K562 (cell line): ENCODE measurements around the gene METTL23. TPM values are rescaled to one million over a fixed set of nuclear protein-coding genes. Genes with fewer than 3 reads are reported as not detected.

Experiments used
- ATAC-seq: fragments of 200-7000 bp; cut with Tn5 transposase; 3 replicates; pipeline ENCODE4 v1.9.1; 2020; ENCODE audit warnings: moderate library complexity
- BruUV-seq: library from RNA; stranded (reverse); fragments of 400-500 nt; replicated peaks from 2 replicates; lab custom pipeline; 2021; lab: Mats Ljungman, UMichigan
- CTCF ChIA-PET: fragments of 300-600 bp; formaldehyde crosslinking; extraction: SDS; loops from one replicate; lab custom pipeline; 2021; ENCODE audit warnings: low intra/inter-chr PET ratio; lab: Yijun Ruan, JAX
- POLR2A ChIA-PET: fragments of 300-600, 350-650 bp; sonication (Branson Sonifier 250); formaldehyde crosslinking; extraction: SDS; loops from one replicate; lab custom pipeline; 2021; ENCODE audit warnings: antibody characterized with exemption, inconsistent platforms; lab: Yijun Ruan, JAX
- DNase-seq, 4 experiments: peaks; one replicate each; pipeline versions ENCODE4 v3.0.0 to v3.0.0-alpha.2; 2011 to 2018; ENCODE audit warnings: low spot score in 3 of 4, mixed read lengths in 3 of 4; ENCODE audit errors: extremely low read depth in 1 of 4
- FAIRE-seq: peaks from 2 replicates; lab custom pipeline; 2011; peaks lifted over from hg19 to GRCh38; lab: Jason Lieb, UNC
- H2AFZ ChIP-seq: 2 replicates; pipeline ENCODE4 v1.6.0; 2011; ENCODE audit warnings: low read depth, low read length, control low read depth, inconsistent platforms
- H3K27ac ChIP-seq: fragments of 200-600 bp; 3 replicates; pipeline ENCODE4 v1.8.0; 2011; ENCODE audit warnings: low read depth, mild to moderate bottlenecking, control low read depth, inconsistent platforms, low read length, moderate library complexity, mixed read lengths; ENCODE audit errors: extremely low read depth
- H3K27me3 ChIP-seq, 2 experiments: fragments of 300-600 bp in 1 of 2; 2 replicates in 1 of 2; 3 replicates in 1 of 2; pipeline versions ENCODE4 v1.6.0 to v1.8.0; 2011; ENCODE audit warnings: inconsistent platforms in 2 of 2, low read length in 2 of 2, mild to moderate bottlenecking in 1 of 2, mixed read lengths in 1 of 2, moderate library complexity in 1 of 2; ENCODE audit not compliant: control insufficient read depth in 2 of 2, insufficient read depth in 2 of 2
- H3K36me3 ChIP-seq: fragments of 300-600 bp; 3 replicates; pipeline ENCODE4 v1.8.0; 2011; ENCODE audit warnings: mild to moderate bottlenecking, low read length, inconsistent platforms; ENCODE audit not compliant: control insufficient read depth, insufficient read depth
- H3K4me1 ChIP-seq, 2 experiments: fragments of 200-600 bp in 1 of 2; replicated peaks in 1 of 2; 2 replicates in 1 of 2; 3 replicates in 1 of 2; pipeline versions ENCODE4 v1.5.1 to v1.8.0; 2011; ENCODE audit warnings: inconsistent platforms in 2 of 2, low read length in 2 of 2, mild to moderate bottlenecking in 1 of 2, mixed read lengths in 1 of 2, moderate library complexity in 1 of 2; ENCODE audit not compliant: control insufficient read depth in 2 of 2, insufficient read depth in 2 of 2
- H3K4me2 ChIP-seq: 2 replicates; pipeline ENCODE4 v1.6.1; 2011; ENCODE audit warnings: low read length, control low read depth, inconsistent platforms, mixed read lengths; ENCODE audit not compliant: insufficient read depth
- H3K4me3 ChIP-seq: fragments of 200-600 bp; sonication (generic), shearing (Covaris generic); 2 replicates; pipeline ENCODE4 v1.5.1; 2016; ENCODE audit warnings: control low read depth, inconsistent platforms
- H3K79me2 ChIP-seq: fragments of 200-600 bp; 3 replicates; pipeline ENCODE4 v1.8.0; 2011; ENCODE audit warnings: low read length, inconsistent platforms; ENCODE audit not compliant: control insufficient read depth, insufficient read depth
- H3K9ac ChIP-seq, 2 experiments: 2 replicates each; pipeline versions ENCODE4 v1.6.0 to v1.6.1; 2011; ENCODE audit warnings: low read depth in 2 of 2, low read length in 2 of 2, control low read depth in 1 of 2, inconsistent platforms in 1 of 2, mild to moderate bottlenecking in 1 of 2, mixed read lengths in 1 of 2; ENCODE audit not compliant: insufficient read depth in 1 of 2
- H3K9me1 ChIP-seq: one replicate; pipeline ENCODE4 v1.6.0; 2011; ENCODE audit warnings: inconsistent platforms, mild to moderate bottlenecking, low read length, moderate library complexity; ENCODE audit not compliant: control insufficient read depth, insufficient read depth
- H3K9me3 ChIP-seq: replicated peaks from 2 replicates; pipeline ENCODE4 v1.5.1; 2011; ENCODE audit warnings: low read depth, low read length, inconsistent platforms; ENCODE audit not compliant: control insufficient read depth, insufficient read depth
- H4K20me1 ChIP-seq: replicated peaks from 2 replicates; pipeline ENCODE4 v1.6.1; 2011; ENCODE audit warnings: low read length, inconsistent platforms, mixed read lengths; ENCODE audit not compliant: control insufficient read depth, insufficient read depth
- BCL6 ChIP-seq: fragments of 250-450 bp; sonication (Bioruptor Pico); IDR thresholded peaks from 2 replicates; pipeline ENCODE4 v1.4.0; 2020
- CEBPB ChIP-seq: fragments of 450-650 bp; IDR thresholded peaks from 2 replicates; pipeline ENCODE4 v1.6.1; 2016; ENCODE audit warnings: missing genetic modification characterization, missing compliant biosample characterization
- GTF2E2 ChIP-seq: fragments of 200-800 bp; sonication (Bioruptor generic); IDR thresholded peaks from 2 replicates; pipeline ENCODE4 v1.6.1; 2016; ENCODE audit warnings: missing genetic modification characterization, missing compliant biosample characterization
- HEY1 ChIP-seq: fragments of 250-450 bp; sonication (Bioruptor Pico); IDR thresholded peaks from 2 replicates; pipeline ENCODE4 v1.5.0; 2020; ENCODE audit warnings: mild to moderate bottlenecking, moderate library complexity, borderline replicate concordance
- ILF3 ChIP-seq: fragments of 450-650 bp; IDR thresholded peaks from 2 replicates; pipeline ENCODE4 v1.6.1; 2018; ENCODE audit warnings: antibody characterized with exemption, mild to moderate bottlenecking, moderate library complexity, borderline replicate concordance
- KAT2B ChIP-seq: IDR thresholded peaks from one replicate; pipeline ENCODE4 v1.6.1; 2012; ENCODE audit warnings: low read depth, mild to moderate bottlenecking, control low read depth, inconsistent platforms, low read length, moderate library complexity
- KDM2B ChIP-seq: fragments of 250-450 bp; sonication (Bioruptor Pico); IDR thresholded peaks from 2 replicates; pipeline ENCODE4 v1.8.0; 2021; ENCODE audit warnings: mild to moderate bottlenecking, moderate library complexity
- KDM5B ChIP-seq: fragments of 200-600 bp; sonication (generic); IDR thresholded peaks from 2 replicates; pipeline ENCODE4 v1.6.1; 2012; ENCODE audit warnings: low read depth, mild to moderate bottlenecking, moderate library complexity, low read length, control low read depth, inconsistent platforms; ENCODE audit not compliant: insufficient replicate concordance
- MAFG ChIP-seq: fragments of 450-650 bp; conservative IDR thresholded peaks from 2 replicates; pipeline ENCODE4 v1.6.1; 2016; ENCODE audit warnings: missing genetic modification characterization, missing compliant biosample characterization
- NCOR1 ChIP-seq: fragments of 450-650 bp; IDR thresholded peaks from 2 replicates; pipeline ENCODE4 v1.6.1; 2016; ENCODE audit warnings: mild to moderate bottlenecking, moderate library complexity
- PML ChIP-seq: IDR thresholded peaks from 2 replicates; pipeline ENCODE4 v1.6.1; 2012; ENCODE audit warnings: low read length, inconsistent platforms
- POLR2A ChIP-seq: fragments of 450-650 bp; conservative IDR thresholded peaks from 2 replicates; pipeline ENCODE4 v1.6.1; 2016
- RBM39 ChIP-seq: fragments of 200-400 bp; formaldehyde crosslinking; optimal IDR thresholded peaks from 2 replicates; pipeline ENCODE3; 2018; ENCODE audit warnings: low read depth, low read length
- SUPT5H ChIP-seq: fragments of 450-650 bp; IDR thresholded peaks from 2 replicates; pipeline ENCODE4 v1.6.1; 2016
- THRAP3 ChIP-seq: fragments of 450-650 bp; IDR thresholded peaks from 2 replicates; pipeline ENCODE4 v1.6.1; 2016; ENCODE audit warnings: mild to moderate bottlenecking, inconsistent platforms, borderline replicate concordance
- ZNF586 ChIP-seq: fragments of 450-650 bp; formaldehyde crosslinking; conservative IDR thresholded peaks from 2 replicates; pipeline ENCODE4 v1.4.0; 2020; ENCODE audit warnings: mild to moderate bottlenecking, moderate library complexity
- WGBS: fragments of 100-300 bp; shearing (Covaris generic); methylation state at CpG from one replicate; pipeline ENCODE4 v1.1.6; 2016; ENCODE audit warnings: low coverage, mixed read lengths; ENCODE audit not compliant: insufficient coverage; ENCODE audit errors: missing lambda C conversion rate; 5-methylcytosine and 5-hydroxymethylcytosine counted together
- in situ Hi-C: fragments of 300-500 bp; cut with MboI; formaldehyde crosslinking; loops from 4 replicates; pipeline ENCODE4 v1.15.0; 2018; ENCODE audit warnings: inconsistent platforms, mixed read lengths
- intact Hi-C: fragments of 100-400 bp; cut with micrococcal nuclease; formaldehyde crosslinking; loops from 2 replicates; pipeline ENCODE4 v1.14.2; 2022
- polyA plus RNA-seq, 8 experiments: library from polyadenylated mRNA; depleted of rRNA in 4 of 8; stranded (reverse) in 5 of 8; unstranded in 3 of 8; fragments of >200 nt; fragmentation: Nextera tagmentation in 2 of 8; fragmentation: Illumina TruSeq in 1 of 8; extraction: Ambion mirVana in 2 of 8; extraction: Trizol in 1 of 8; gene quantifications; 2 replicates each; pipeline versions ENCODE4 v1.2.1 to v1.2.3, GENCODE V29; 2011 to 2014; ENCODE audit warnings: inconsistent platforms in 1 of 8, missing spikeins in 1 of 8
- total RNA-seq, 7 experiments: library from RNA; depleted of rRNA in 6 of 7; stranded (reverse); fragments of >200 nt in 6 of 7; fragmentation: Illumina TruSeq in 2 of 7; extraction: Trizol in 2 of 7; gene quantifications; 2 replicates each; pipeline versions ENCODE4 v1.2.1 to v1.2.3, GENCODE V29; 2011 to 2021; ENCODE audit warnings: low replicate concordance in 1 of 7
- TF ChIP-seq, protein P1 (sequence below): fragments of 450-650 bp; formaldehyde crosslinking; IDR thresholded peaks from 2 replicates; pipeline ENCODE4 v1.4.0; 2022; ENCODE audit warnings: missing genetic modification characterization
- TF ChIP-seq, protein P2 (sequence below): sonication (generic); formaldehyde crosslinking; IDR thresholded peaks from 2 replicates; pipeline ENCODE4 v1.8.1; 2023; ENCODE audit warnings: mild to moderate bottlenecking, missing genetic modification reagents, moderate library complexity
- TF ChIP-seq, protein P3 (sequence below): fragments of 450-650 bp; formaldehyde crosslinking; conservative IDR thresholded peaks from 2 replicates; pipeline ENCODE4 v1.4.0; 2022; ENCODE audit warnings: mild to moderate bottlenecking, missing genetic modification characterization

METTL23 gene
- total and polyA plus RNA-seq, 9 of the 15 experiments (the other 6 are each of a cell fraction or from before 2014, with no cell fraction given): 29.4 to 67.3 (median 41.6) TPM

DNA sequence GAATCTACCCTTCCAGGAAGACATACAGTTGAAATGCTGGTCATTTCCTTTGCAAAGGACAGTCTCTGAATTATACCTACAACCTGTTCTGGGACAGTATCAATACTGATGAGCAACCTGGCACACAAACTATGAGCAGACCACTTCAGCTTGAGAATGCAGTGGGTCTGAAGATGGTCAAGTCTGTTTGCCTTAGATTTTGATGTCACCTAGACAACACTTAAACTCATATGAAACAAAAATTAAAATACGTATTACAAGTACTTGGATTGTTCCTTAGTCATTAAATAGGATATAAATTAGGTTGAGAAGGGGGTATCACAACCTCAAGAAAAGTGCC is 6.9 kb downstream of the METTL23 start:
- ChIA-PET POLR2A (interaction anchor here (0.6 to 8.5 kb wide), 13 partner anchors 7 to 454 kb away, joined by 3 to 75 read pairs (median 3); partner anchors contain the start of genes JMJD6 and METTL23), CTCF (no interaction called here)
- no peaks in the 10 kb centered on the region for H3K9me3 ChIP-seq
- H3K4me2 ChIP-seq: peak overlapping the region; percentile 85
- intact Hi-C loops: no loop called here
- no peak overlapping the region for H2AFZ ChIP-seq
- DNase-seq (peak in 1 of 4 experiments; percentile 14), ATAC-seq (no peak), FAIRE-seq (no peak)
- peak; percentile 6; the same call in 1 of the 2 replicates for TF ChIP-seq NCOR1
- no peak for TF ChIP-seq KAT2B
- TF ChIP-seq POLR2A: peak; percentile 51; the same call in 1 of the 2 replicates
- TF ChIP-seq GTF2E2 (tag): no peak
- TF ChIP-seq, protein P1, sequence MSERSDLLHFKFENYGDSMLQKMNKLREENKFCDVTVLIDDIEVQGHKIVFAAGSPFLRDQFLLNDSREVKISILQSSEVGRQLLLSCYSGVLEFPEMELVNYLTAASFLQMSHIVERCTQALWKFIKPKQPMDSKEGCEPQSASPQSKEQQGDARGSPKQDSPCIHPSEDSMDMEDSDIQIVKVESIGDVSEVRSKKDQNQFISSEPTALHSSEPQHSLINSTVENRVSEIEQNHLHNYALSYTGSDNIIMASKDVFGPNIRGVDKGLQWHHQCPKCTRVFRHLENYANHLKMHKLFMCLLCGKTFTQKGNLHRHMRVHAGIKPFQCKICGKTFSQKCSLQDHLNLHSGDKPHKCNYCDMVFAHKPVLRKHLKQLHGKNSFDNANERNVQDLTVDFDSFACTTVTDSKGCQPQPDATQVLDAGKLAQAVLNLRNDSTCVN (CRISPR knock-in tag): 0 out of 2 replicates have a peak, but pooled peaks have one; percentile 21
- 0 out of 2 replicates have a peak, but pooled peaks have one; percentile 11 for TF ChIP-seq ILF3
- no peak for TF ChIP-seq KDM2B
- TF ChIP-seq, protein P2, sequence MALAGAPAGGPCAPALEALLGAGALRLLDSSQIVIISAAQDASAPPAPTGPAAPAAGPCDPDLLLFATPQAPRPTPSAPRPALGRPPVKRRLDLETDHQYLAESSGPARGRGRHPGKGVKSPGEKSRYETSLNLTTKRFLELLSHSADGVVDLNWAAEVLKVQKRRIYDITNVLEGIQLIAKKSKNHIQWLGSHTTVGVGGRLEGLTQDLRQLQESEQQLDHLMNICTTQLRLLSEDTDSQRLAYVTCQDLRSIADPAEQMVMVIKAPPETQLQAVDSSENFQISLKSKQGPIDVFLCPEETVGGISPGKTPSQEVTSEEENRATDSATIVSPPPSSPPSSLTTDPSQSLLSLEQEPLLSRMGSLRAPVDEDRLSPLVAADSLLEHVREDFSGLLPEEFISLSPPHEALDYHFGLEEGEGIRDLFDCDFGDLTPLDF (CRISPR knock-in tag): no peak
- TF ChIP-seq PML: 0 out of 2 replicates have a peak, but pooled peaks have one; percentile 20
- TF ChIP-seq MAFG (tag): no peak
- peak; percentile 4; the same call in 1 of the 2 replicates for TF ChIP-seq SUPT5H
- TF ChIP-seq, protein P3, sequence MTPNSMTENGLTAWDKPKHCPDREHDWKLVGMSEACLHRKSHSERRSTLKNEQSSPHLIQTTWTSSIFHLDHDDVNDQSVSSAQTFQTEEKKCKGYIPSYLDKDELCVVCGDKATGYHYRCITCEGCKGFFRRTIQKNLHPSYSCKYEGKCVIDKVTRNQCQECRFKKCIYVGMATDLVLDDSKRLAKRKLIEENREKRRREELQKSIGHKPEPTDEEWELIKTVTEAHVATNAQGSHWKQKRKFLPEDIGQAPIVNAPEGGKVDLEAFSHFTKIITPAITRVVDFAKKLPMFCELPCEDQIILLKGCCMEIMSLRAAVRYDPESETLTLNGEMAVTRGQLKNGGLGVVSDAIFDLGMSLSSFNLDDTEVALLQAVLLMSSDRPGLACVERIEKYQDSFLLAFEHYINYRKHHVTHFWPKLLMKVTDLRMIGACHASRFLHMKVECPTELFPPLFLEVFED (CRISPR knock-in tag): 0 out of 2 replicates have a peak, but pooled peaks have one; percentile 16
- no peak for TF ChIP-seq BCL6 (CRISPR knock-in tag)
- peak; percentile 77 for TF ChIP-seq RBM39
- TF ChIP-seq ZNF586 (CRISPR knock-in tag): no peak
- TF ChIP-seq HEY1 (CRISPR knock-in tag): no peak
- TF ChIP-seq KDM5B: peak; percentile 18
- TF ChIP-seq CEBPB (tag): no peak
- 0 out of 2 replicates have a peak, but pooled peaks have one; percentile 22 for TF ChIP-seq THRAP3
- in situ Hi-C loops: no loop called here
- H3K79me2 ChIP-seq: peaks cover 83% of the 10 kb centered on the region
- H3K9ac ChIP-seq: peak overlapping the region in 1 of 2 experiments; percentile 94; a peak in 1 of 4 replicates
- peak overlapping the region; percentile 91 for H3K4me3 ChIP-seq
- H4K20me1 ChIP-seq: peaks cover 31% of the 10 kb centered on the region
- H3K4me1 ChIP-seq: peaks cover 11 to 21% of the 10 kb centered on the region in 2 experiments
- H3K9me1 ChIP-seq: no peaks in the 10 kb centered on the region
- peak overlapping the region; percentile 29; the same call in 2 of the 3 replicates for H3K27ac ChIP-seq
- no peaks in the 10 kb centered on the region for H3K27me3 ChIP-seq
- peaks cover 66% of the 10 kb centered on the region for H3K36me3 ChIP-seq
- BruUV-seq: no TSS peak
- 60% methylated on average over 1 of the region's 1 CpG for WGBS
